ENCODE results near the gene HMGCS2. TPM values are rescaled to one million over a fixed set of nuclear protein-coding genes. Genes with fewer than 3 reads are reported as not detected.

Gene HMGCS2
- total RNA-seq, 4 donors from 2014 or later: 6.4 to 8.1 TPM; not detected in 2

DNA sequence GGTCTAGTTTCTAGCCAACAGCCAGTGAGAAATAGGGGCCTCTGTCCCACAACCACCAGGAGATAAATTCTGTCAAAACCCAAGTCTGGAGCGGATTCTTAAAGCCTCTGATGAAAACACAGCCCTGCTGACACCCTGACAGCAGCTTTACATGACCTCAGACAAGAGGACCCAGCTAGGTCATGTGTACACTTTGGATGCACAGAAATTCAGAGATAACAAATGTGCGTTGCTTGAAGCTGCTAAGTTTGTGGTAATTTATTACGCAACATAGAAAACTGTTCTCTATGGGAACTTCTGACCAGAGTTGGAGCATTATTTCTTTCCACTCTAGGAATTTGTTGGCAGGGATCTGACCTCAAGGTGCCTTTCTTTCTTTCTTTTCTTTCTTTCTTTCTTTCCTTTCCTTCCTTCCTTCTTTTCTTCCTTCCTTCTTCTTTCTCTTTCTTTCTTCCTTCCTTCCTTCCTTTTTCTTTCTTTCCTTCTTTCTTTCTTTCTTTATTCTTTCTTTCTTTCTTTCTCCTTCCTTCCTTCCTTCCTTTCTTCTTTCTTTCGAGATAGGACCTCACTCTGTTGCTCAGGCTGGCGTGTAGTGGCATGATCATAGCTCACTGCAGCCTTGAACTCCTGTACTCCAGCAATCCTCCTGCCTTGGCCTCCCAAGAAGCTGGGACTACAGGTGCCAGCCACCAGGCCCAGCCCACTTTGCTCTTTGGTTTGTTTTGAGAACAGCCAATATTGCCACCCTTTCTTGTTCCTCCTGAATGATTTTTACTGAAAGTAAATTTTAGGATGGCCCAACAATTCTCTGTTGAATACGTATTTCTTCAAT, 14.9 kb upstream of the HMGCS2 start:
- TF ChIP-seq POLR2A (IDR thresholded peaks at IDR 0.05): no peak
- TF ChIP-seq, protein P1, sequence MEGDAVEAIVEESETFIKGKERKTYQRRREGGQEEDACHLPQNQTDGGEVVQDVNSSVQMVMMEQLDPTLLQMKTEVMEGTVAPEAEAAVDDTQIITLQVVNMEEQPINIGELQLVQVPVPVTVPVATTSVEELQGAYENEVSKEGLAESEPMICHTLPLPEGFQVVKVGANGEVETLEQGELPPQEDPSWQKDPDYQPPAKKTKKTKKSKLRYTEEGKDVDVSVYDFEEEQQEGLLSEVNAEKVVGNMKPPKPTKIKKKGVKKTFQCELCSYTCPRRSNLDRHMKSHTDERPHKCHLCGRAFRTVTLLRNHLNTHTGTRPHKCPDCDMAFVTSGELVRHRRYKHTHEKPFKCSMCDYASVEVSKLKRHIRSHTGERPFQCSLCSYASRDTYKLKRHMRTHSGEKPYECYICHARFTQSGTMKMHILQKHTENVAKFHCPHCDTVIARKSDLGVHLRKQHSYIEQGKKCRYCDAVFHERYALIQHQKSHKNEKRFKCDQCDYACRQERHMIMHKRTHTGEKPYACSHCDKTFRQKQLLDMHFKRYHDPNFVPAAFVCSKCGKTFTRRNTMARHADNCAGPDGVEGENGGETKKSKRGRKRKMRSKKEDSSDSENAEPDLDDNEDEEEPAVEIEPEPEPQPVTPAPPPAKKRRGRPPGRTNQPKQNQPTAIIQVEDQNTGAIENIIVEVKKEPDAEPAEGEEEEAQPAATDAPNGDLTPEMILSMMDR (IDR thresholded peaks at IDR 0.05): no peak
- Histone ChIP-seq H3K9me3 (no peaks in the 10 kb centered on the region), H3K4me3 (replicated peaks in 1 of 3) (no peak overlapping the region), H3K36me3 (no peaks in the 10 kb centered on the region), H3K27me3 (no peaks in the 10 kb centered on the region), H3K4me1 (peaks cover 30 to 33% of the 10 kb centered on the region in 2 donors), H3K27ac (peak overlapping the region; percentile 1 to 57 (median 54))
- DNase-seq: no peak
- intact Hi-C loops (cut with DNase I): no loop called here
- WGBS, 2 donors: 77 to 86% methylated on average over 6 of the region's 6 CpGs

DNA sequence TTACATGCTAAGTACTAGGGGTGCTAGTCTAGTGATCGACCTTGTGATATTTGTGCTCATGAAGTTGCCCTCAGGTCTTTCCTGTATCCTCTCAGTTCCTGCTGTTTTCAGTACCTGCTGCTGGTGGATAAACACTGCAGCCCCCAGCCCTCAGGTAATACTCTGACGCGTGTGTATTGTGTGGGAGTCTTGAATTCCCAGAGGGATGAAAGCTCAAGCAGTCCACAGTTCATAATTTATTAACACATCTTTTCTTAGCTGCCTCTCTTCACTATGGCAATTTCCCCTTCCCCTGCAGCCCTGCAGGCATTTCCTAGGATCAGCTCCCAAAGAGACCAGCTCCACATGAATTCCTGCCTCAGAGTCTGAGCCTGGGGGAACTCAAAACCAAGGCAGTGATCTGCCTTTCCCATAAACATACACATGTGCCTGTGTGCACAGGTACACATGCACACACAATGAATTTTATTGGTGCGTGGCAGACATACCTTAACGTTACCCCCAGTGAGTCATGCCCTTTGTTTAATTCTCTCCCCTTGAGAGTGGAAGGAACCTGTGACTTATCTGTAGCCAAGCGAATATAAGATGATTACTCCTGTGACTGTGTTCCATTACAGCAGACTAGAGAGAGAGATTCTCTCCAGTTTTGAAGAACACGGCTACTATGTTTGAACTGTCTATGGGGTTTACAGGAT, 14.1 kb upstream of the HMGCS2 start:
- WGBS, 2 donors: 41 to 50% methylated on average over 7 of the region's 7 CpGs
- no peaks in the 10 kb centered on the region for H3K36me3 ChIP-seq
- no peaks in the 10 kb centered on the region for H3K9me3 ChIP-seq
- no peak overlapping the region for H3K4me3 ChIP-seq (replicated peaks in 1 of 3)
- TF ChIP-seq, protein P1 (IDR thresholded peaks at IDR 0.05): no peak
- no peak for TF ChIP-seq POLR2A (IDR thresholded peaks at IDR 0.05)
- H3K4me1 ChIP-seq: peaks cover 30 to 33% of the 10 kb centered on the region in 2 donors
- no peak for DNase-seq
- no peaks in the 10 kb centered on the region for H3K27me3 ChIP-seq
- intact Hi-C loops (cut with DNase I): no loop called here
- peak overlapping the region; percentile 1 to 57 (median 54) for H3K27ac ChIP-seq

DNA sequence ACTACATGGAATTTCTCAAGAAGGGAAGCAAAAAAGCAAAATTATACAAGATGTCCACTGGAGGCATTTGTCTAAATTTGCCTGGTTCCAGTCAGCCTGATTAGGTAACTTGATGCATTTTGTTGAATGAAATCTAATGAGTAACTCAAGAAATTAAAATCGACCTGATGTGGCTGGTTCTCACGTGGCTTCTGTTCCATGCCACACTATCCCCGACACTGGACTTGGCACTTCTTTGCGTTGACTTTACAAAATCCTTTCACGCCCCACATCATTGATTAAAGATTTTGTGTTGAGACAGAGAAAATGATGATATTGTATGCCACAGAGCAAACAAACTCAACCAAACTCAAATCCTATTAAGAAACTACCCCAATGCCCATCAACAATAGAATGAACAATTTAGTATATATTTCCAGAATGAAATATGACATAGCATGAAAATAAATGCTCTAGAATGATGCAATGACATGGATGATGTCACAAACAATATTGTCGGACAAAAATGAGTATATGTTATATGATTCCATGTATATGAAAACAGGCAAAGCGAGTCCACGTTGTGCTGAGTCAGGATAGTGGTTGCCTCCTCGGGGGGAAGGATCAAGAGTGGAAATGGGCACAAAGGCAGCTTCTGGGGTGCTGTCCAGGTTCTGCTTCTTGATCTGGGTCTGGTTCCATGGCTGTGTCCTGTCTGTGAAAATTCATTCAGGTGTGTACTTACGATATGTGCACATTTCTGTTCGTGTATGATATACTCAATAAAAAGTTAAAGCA, 12.9 kb upstream of the HMGCS2 start:
- Histone ChIP-seq H3K27me3 (no peaks in the 10 kb centered on the region), H3K9me3 (no peaks in the 10 kb centered on the region), H3K27ac (peak overlapping the region in 2 of 3 donors; percentile 84 to 90), H3K4me3 (replicated peaks in 1 of 3) (no peak overlapping the region), H3K36me3 (no peaks in the 10 kb centered on the region), H3K4me1 (peaks cover 30 to 33% of the 10 kb centered on the region in 2 donors)
- intact Hi-C loops (cut with DNase I): no loop called here
- DNase-seq: no peak
- TF ChIP-seq, protein P1 (IDR thresholded peaks at IDR 0.05): peak in 1 of 6 experiments; percentile 11
- no peak for TF ChIP-seq POLR2A (IDR thresholded peaks at IDR 0.05)
- WGBS, 2 donors: 92 to 94% methylated on average over 11 of the region's 11 CpGs

DNA sequence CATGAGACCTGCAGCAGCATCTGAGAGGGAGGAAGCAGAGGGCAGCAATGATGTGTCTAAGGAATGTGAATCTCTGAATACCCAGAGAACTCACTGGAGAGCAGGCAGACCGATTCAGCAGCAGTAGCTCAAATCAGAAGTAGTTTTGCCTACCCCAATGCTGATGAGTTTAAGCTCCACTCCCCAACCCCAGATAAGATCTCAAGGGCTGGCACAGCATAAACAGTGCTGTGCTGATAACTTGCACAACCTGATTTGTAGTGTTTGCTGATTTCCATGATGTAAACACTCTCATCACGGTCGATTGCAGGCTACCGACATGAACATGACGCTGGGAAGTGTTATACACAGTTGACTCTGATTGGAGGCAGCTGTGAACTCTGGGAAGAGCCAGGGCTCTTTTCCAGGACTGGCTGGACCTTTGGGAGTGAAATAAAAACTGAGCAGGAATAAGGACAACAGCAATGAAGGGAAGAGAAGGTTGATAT, 11.2 kb upstream of the HMGCS2 start:
- Histone ChIP-seq H3K27ac (peak overlapping the region; percentile 84 to 90 (median 88)), H3K4me1 (peaks cover 30 to 36% of the 10 kb centered on the region in 2 donors), H3K9me3 (no peaks in the 10 kb centered on the region), H3K4me3 (replicated peaks in 1 of 3) (no peak overlapping the region), H3K36me3 (no peaks in the 10 kb centered on the region), H3K27me3 (no peaks in the 10 kb centered on the region)
- peak in 1 of 2 donors; percentile 46 for TF ChIP-seq POLR2A (IDR thresholded peaks at IDR 0.05)
- TF ChIP-seq, protein P1 (IDR thresholded peaks at IDR 0.05): no peak
- 13% methylated on average over 5 of the region's 5 CpGs for WGBS, 2 donors
- peak; percentile 82 to 84 for DNase-seq
- intact Hi-C loops (cut with DNase I): no loop called here

Data from thyroid gland (tissue), 4 donors.